ENCODE results near the gene RAI2.

The RAI2 gene

GRCh38 chrX:17854069-17854468 is 7.0 kb downstream of the RAI2 start:
- TF ChIP-seq CTCF (IDR thresholded peaks at IDR 0.05; ENCODE audit: low read depth, low read length) (no peak), MYC (IDR thresholded peaks at IDR 0.05; ENCODE audit: low read depth, low read length) (no peak), MAX (IDR thresholded peaks at IDR 0.05; ENCODE audit: low read depth, low read length) (no peak), POLR2A (IDR thresholded peaks at IDR 0.05; ENCODE audit: extremely low read depth, insufficient read length) (no peak)
- H3K4me3 ChIP-seq (ENCODE audit: low read depth, low read length): no peak overlapping the region
- DNase-seq (ENCODE audit: low read depth): no peak

- no peak overlapping the region for H3K4me3 ChIP-seq (ENCODE audit: low read depth, low read length)
- DNase-seq (ENCODE audit: low read depth): no peak
- TF ChIP-seq POLR2A (IDR thresholded peaks at IDR 0.05; ENCODE audit: extremely low read depth, insufficient read length) (no peak), CTCF (IDR thresholded peaks at IDR 0.05; ENCODE audit: low read depth, low read length) (no peak), MAX (IDR thresholded peaks at IDR 0.05; ENCODE audit: low read depth, low read length) (no peak), MYC (IDR thresholded peaks at IDR 0.05; ENCODE audit: low read depth, low read length) (no peak)
These were observed 9.2 kb downstream of the RAI2 start for GRCh38 chrX:17851874-17852273.

GRCh38 chrX:17848545-17849265 is 12.4 kb downstream of the RAI2 start:
- no peak for DNase-seq (ENCODE audit: low read depth)
- no peak overlapping the region for H3K4me3 ChIP-seq (ENCODE audit: low read depth, low read length)
- no peak for TF ChIP-seq MYC (IDR thresholded peaks at IDR 0.05; ENCODE audit: low read depth, low read length)
- no peak for TF ChIP-seq MAX (IDR thresholded peaks at IDR 0.05; ENCODE audit: low read depth, low read length)
- TF ChIP-seq CTCF (IDR thresholded peaks at IDR 0.05; ENCODE audit: low read depth, low read length): no peak
- no peak for TF ChIP-seq POLR2A (IDR thresholded peaks at IDR 0.05; ENCODE audit: extremely low read depth, insufficient read length)

- H3K4me3 ChIP-seq (ENCODE audit: low read depth, low read length): no peak overlapping the region
- TF ChIP-seq MYC (IDR thresholded peaks at IDR 0.05; ENCODE audit: low read depth, low read length): no peak
- TF ChIP-seq POLR2A (IDR thresholded peaks at IDR 0.05; ENCODE audit: extremely low read depth, insufficient read length): no peak
- no peak for TF ChIP-seq MAX (IDR thresholded peaks at IDR 0.05; ENCODE audit: low read depth, low read length)
- TF ChIP-seq CTCF (IDR thresholded peaks at IDR 0.05; ENCODE audit: low read depth, low read length): no peak
- no peak for DNase-seq (ENCODE audit: low read depth)
These were observed 15.1 kb downstream of the RAI2 start for GRCh38 chrX:17846045-17846444.

- no peak for DNase-seq (ENCODE audit: low read depth)
- no peak overlapping the region for H3K4me3 ChIP-seq (ENCODE audit: low read depth, low read length)
- TF ChIP-seq CTCF (IDR thresholded peaks at IDR 0.05; ENCODE audit: low read depth, low read length): no peak
- no peak for TF ChIP-seq MYC (IDR thresholded peaks at IDR 0.05; ENCODE audit: low read depth, low read length)
- TF ChIP-seq POLR2A (IDR thresholded peaks at IDR 0.05; ENCODE audit: extremely low read depth, insufficient read length): no peak
- no peak for TF ChIP-seq MAX (IDR thresholded peaks at IDR 0.05; ENCODE audit: low read depth, low read length)
These were observed 16.9 kb downstream of the RAI2 start for GRCh38 chrX:17844236-17844635.

All from NB4 (cell line).